PC-3 (cell line): ENCODE measurements around the gene TMEM178A.

Source experiments
- CTCF ChIP-seq: fragments of 300-600 bp; sonication (generic); conservative IDR thresholded peaks from 2 replicates; pipeline ENCODE4 v1.5.1; 2017; ENCODE audit warnings: antibody characterized with exemption, low read depth, mild to moderate bottlenecking, low read length
- EZH2phosphoT487 ChIP-seq: fragments of 300-600 bp; sonication (generic); IDR thresholded peaks from 2 replicates; pipeline ENCODE4 v1.6.1; 2018; ENCODE audit warnings: mild to moderate bottlenecking, antibody characterized with exemption, low read length, borderline replicate concordance

GRCh38 chr2:39708003-39708402 lies 42.3 kb downstream of the TMEM178A start:
- TF ChIP-seq EZH2phosphoT487 (no peak), CTCF (no peak)
